Breast epithelium (tissue), 4 donors: ENCODE data around the gene CCDC170. TPM values are rescaled to one million over a fixed set of nuclear protein-coding genes. Genes with fewer than 3 reads are reported as not detected.

Experiments
- DNase-seq, 2 donors: peaks; one replicate each; pipeline ENCODE4 v3.0.0-alpha.2; 2019; ENCODE audit warnings: low spot score in 2 of 2
- H3K27ac ChIP-seq, 2 donors: fragments of 200-600 bp; sonication (generic) in 1 of 2; one replicate each; pipeline ENCODE4 v1.5.1; 2016 to 2019; ENCODE audit warnings: mild to moderate bottlenecking in 1 of 2
- H3K27me3 ChIP-seq, 2 donors: fragments of 200-600 bp; sonication (generic) in 1 of 2; one replicate each; pipeline versions ENCODE4 v1.5.1 to v1.6.0; 2017 to 2019; ENCODE audit warnings: control low read depth in 1 of 2, mild to moderate bottlenecking in 1 of 2
- H3K36me3 ChIP-seq: fragments of 200-600 bp; one replicate; pipeline ENCODE4 v1.5.1; 2019
- H3K4me1 ChIP-seq, 2 donors: fragments of 200-600 bp; sonication (generic); one replicate each; pipeline ENCODE4 v1.5.1; 2016 to 2019; ENCODE audit warnings: control low read depth in 1 of 2
- H3K4me3 ChIP-seq, 3 donors: fragments of 200-600 bp; sonication (generic); 1 replicate in 2 of 3; 2 replicates in 1 of 3; pipeline ENCODE4 v1.5.1; 2016 to 2019; ENCODE audit warnings: mild to moderate bottlenecking in 3 of 3, moderate library complexity in 2 of 3
- H3K9me3 ChIP-seq, 2 donors: fragments of 200-600 bp; sonication (generic) in 1 of 2; one replicate each; pipeline ENCODE4 v1.5.1; 2016 to 2019; ENCODE audit warnings: control low read depth in 1 of 2
- CTCF ChIP-seq, 3 donors: fragments of 450-650 bp; IDR thresholded peaks; one replicate each; pipeline ENCODE4 v1.5.1; 2016 to 2017; ENCODE audit warnings: antibody characterized with exemption in 3 of 3, mild to moderate bottlenecking in 3 of 3, moderate library complexity in 3 of 3
- POLR2A ChIP-seq: fragments of 450-650 bp; IDR thresholded peaks from one replicate; pipeline ENCODE4 v1.6.1; 2016; ENCODE audit warnings: antibody characterized with exemption, mild to moderate bottlenecking, moderate library complexity
- POLR2AphosphoS5 ChIP-seq, 3 donors: sonication (generic); formaldehyde crosslinking; IDR thresholded peaks; one replicate each; pipeline ENCODE4 v1.6.1; 2017; ENCODE audit warnings: antibody characterized with exemption in 3 of 3
- intact Hi-C: fragments of 100-400 bp; cut with DNase I; formaldehyde crosslinking; loops from one replicate; pipeline ENCODE4 v1.15.1; 2023; ENCODE audit warnings: low total_unique reads
- total RNA-seq, 3 donors: library from RNA; depleted of rRNA; stranded (reverse); fragments of >200 nt; gene quantifications; one replicate each; pipeline ENCODE4 v1.1.0, GENCODE V29; 2016

Gene CCDC170
- total RNA-seq, 3 donors from 2014 or later: 3.5 to 9.8 (median 9.4) TPM

- TF ChIP-seq POLR2AphosphoS5 (IDR thresholded peaks at IDR 0.05) (no peak), POLR2A (no peak), CTCF (IDR thresholded peaks at IDR 0.05) (no peak)
- no peak for DNase-seq
- no peaks in the 10 kb centered on the region for H3K27me3 ChIP-seq
- H3K27ac ChIP-seq: no peak overlapping the region
- no peak overlapping the region for H3K4me3 ChIP-seq
- H3K4me1 ChIP-seq: no peaks in the 10 kb centered on the region
- H3K9me3 ChIP-seq: peaks cover 5 to 12% of the 10 kb centered on the region in 2 donors
- intact Hi-C loops: no loop called here
- no peaks in the 10 kb centered on the region for H3K36me3 ChIP-seq
Measured at GRCh38 chr6:151553416-151554165, 59.8 kb downstream of the CCDC170 start.

- no peak overlapping the region for H3K27ac ChIP-seq
- H3K27me3 ChIP-seq: no peaks in the 10 kb centered on the region
- intact Hi-C loops: no loop called here
- H3K36me3 ChIP-seq: no peaks in the 10 kb centered on the region
- no peak for TF ChIP-seq POLR2A
- TF ChIP-seq CTCF (IDR thresholded peaks at IDR 0.05): no peak
- TF ChIP-seq POLR2AphosphoS5 (IDR thresholded peaks at IDR 0.05): no peak
- H3K9me3 ChIP-seq: peaks cover 17 to 27% of the 10 kb centered on the region in 2 donors
- no peaks in the 10 kb centered on the region for H3K4me1 ChIP-seq
- no peak overlapping the region for H3K4me3 ChIP-seq
- DNase-seq: no peak
Measured at GRCh38 chr6:151561238-151561637, 67.4 kb downstream of the CCDC170 start.

GRCh38 chr6:151564654-151565053 is 70.8 kb downstream of the CCDC170 start:
- Histone ChIP-seq H3K27me3 (no peaks in the 10 kb centered on the region), H3K4me3 (no peak overlapping the region), H3K4me1 (no peaks in the 10 kb centered on the region), H3K36me3 (no peaks in the 10 kb centered on the region), H3K27ac (no peak overlapping the region), H3K9me3 (peaks cover 13 to 24% of the 10 kb centered on the region in 2 donors)
- DNase-seq: no peak
- intact Hi-C loops: no loop called here
- no peak for TF ChIP-seq POLR2AphosphoS5 (IDR thresholded peaks at IDR 0.05)
- TF ChIP-seq POLR2A: no peak
- no peak for TF ChIP-seq CTCF (IDR thresholded peaks at IDR 0.05)

- DNase-seq: no peak
- H3K27me3 ChIP-seq: no peaks in the 10 kb centered on the region
Measured at GRCh38 chr6:151565940-151566339, 72.1 kb downstream of the CCDC170 start.

More at GRCh38 chr6:151565940-151566339, 72.1 kb downstream of the CCDC170 start:
- Histone ChIP-seq H3K27ac (no peak overlapping the region), H3K36me3 (no peaks in the 10 kb centered on the region), H3K9me3 (peaks cover 13 to 24% of the 10 kb centered on the region in 2 donors), H3K4me3 (no peak overlapping the region), H3K4me1 (no peaks in the 10 kb centered on the region)
- TF ChIP-seq POLR2A: no peak
- no peak for TF ChIP-seq POLR2AphosphoS5 (IDR thresholded peaks at IDR 0.05)
- no peak for TF ChIP-seq CTCF (IDR thresholded peaks at IDR 0.05)
- intact Hi-C loops: no loop called here
